ENCODE measurements around the gene CCDC182.

CCDC182 gene

DNA sequence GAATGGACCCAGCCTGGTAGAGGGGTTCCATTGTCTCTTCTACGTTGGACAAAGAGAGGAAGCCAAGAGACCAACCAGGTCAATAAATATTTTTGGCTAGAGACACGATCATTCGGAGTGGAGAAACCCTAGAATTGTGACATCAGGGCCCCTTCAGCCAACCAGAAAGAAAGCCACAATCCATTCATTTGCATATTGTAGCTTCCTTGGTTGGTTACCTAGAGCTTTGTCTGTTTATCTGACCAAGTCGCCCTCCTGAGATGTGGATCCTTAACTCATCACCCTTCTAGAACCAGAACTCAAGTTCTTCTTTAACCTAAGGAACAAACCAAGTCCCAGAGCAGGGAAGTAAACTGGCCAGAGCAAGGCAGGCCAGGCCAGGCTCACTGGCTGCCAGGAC is at the start of gene CCDC182:
CCDC182 (minus strand) TSS at position 58 of the 400 bp plus-strand sequence; CDS start at position 31, 27 bp downstream.
- DNase-seq, result no peak

DNA sequence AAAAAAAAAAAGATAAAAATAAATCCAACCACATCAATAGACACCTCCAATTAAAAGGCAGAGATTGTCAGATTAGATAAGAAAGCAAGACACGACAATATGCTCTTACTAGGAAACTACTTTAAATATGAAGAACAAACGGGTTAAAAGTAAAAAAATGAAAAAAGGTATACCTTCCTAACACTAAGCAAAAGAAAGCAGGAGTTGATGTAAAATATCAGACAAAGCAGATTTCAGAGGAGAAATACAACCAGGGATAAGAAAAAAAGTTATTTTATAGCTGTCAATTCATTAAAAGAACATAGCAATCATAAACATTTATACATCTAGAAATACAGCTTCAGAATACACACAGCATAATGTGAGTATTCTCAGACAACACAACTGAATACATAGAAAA is 49.7 kb upstream of the CCDC182 start:
- DNase-seq, result no peak

DNA sequence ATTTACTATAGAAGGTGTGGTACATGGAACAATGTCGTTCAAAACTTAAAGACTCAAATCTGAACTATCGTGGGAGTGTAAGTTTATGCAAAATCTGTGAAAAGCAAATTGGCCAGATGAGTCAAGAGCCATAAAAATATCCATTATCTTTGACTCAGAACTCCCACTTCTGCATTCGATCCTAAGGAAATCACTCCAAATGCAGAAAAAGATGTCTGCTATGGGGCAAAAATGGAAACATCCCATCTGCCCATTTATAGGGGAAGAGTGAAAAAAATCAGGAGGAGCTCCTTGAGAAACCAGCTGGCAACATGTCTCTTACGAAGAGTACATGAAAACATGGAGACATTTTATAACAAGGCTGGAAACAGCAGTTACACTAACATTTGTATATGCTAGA is 43.6 kb upstream of the CCDC182 start:
- DNase-seq, result no peak

DNA sequence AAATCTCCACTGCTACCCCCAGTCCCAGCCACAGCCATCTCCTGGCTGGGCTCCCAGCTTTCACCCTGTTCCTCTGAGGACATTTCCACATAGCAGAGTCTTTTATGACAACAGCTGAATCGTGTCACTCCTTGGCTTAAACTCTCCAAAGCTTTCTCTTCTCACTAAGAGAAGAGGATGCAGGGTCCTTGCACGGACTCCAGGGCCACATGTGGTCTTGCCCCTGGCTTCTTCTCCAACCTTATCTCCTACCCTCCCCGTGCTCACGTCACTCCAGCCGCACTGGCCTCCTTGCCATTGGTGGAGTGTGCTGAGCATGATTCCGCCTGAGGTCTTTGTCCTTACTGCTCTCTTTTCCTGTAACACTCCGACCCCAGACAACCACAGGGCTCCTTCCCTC is 39.9 kb upstream of the CCDC182 start:
- DNase-seq, result no peak

DNA sequence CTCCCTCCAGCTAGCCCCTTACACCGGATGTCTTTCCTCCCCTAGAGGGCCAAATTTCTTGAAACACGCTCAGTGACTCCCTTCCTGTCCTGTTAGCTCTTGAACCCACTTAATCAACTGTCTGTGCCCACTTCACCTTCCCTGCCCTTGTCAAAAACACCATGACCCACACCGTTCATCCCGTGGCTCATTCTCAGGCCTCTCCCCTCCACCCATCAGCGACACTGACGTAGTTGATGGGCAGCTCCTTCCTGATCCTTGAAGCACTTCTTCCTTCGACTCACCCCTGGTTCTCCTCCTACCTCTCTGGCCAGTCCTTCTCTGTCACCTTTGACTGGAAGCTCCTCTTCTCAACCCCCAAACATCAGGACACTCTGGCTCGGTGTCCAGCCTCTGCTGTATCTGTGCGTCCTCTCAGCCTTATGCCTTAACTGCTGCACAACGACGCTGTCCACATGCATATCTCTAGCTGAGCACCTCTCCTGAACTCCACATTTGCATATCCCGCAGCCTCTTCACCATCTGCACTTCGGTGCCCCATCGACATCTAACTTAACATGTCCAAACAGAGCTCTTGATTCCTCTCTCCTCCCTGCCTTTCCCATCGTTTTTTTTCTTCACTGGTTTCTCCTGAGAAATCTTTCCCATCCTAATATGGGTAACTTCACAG is 39.3 kb upstream of the CCDC182 start:
- DNase-seq, result no peak

DNA sequence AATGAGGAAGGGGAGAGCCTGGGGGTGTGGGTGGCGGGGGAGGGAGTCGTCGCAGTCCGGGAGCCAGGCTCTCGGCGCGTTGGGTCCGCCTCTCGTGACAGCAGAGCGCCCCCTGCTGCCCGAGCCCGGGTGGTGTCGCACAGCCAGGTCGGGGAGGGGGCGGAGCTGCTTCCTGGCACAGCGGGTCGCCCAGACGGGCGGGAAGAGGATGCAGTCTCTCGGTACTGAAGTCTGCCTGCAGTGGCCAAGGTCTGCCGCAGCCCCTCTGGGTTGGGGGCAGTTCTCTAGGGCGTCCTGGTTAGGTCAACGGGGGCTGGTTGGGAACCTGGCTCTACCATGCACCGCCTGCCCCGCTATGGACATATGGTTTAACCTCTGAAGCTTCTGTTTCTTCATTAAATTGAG is 38.2 kb upstream of the CCDC182 start:
- peak; percentile 61 to 74 for DNase-seq

DNA sequence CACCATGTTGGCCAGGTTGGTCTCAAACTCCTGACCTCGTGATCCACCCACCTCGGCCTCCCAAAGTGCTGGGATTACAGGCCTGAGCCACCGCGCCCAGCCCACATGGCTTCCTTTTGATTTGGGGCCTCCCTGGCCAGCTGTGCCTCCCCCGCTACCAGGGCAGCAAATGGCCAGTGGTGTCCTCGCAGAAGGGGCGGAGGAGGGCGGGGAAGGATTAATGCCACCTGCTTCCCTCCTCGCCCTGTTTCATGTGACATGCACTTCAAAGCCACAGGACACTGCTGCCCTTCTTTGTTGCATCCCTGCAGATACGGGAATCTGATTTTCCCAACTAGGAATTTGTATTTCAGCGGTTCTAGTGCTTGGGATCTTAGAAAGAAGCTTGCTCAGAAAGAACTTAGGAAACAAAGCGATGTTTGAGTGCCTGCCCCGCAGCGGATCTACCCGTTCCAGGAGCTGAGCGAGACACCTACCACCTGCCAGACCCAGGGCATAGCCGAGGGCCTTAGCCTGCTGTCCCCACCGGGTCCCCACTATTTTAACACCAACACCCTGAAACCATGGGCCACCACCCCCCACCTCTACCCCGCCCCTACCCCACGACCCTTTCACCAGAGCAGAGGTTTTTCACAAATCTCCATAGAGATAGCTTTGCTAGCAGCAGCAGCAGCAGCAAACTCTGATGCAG is 37.7 kb upstream of the CCDC182 start:
- DNase-seq, result no peak

DNA sequence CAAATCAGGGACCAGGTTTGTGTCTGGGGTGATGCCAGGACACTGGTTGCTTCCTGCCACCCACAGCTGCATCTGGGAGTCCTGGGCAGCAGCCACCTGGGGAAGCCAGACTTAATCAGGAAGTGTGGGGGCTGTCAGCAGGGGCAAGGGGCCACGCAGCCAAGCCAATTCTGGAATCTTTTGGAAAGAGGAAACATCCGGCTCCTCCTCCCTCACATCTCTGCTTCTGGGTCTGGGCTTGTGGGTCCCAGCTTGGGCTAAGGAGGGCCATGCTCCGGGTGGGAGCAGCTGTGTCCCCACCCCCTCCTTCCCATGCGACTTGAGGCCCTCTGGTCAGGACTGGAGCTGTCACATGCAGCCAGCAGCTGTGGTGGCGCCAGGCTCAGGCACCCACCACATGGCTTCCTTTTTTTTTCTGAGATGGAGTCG is 37.0 kb upstream of the CCDC182 start:
- DNase-seq, result no peak

DNA sequence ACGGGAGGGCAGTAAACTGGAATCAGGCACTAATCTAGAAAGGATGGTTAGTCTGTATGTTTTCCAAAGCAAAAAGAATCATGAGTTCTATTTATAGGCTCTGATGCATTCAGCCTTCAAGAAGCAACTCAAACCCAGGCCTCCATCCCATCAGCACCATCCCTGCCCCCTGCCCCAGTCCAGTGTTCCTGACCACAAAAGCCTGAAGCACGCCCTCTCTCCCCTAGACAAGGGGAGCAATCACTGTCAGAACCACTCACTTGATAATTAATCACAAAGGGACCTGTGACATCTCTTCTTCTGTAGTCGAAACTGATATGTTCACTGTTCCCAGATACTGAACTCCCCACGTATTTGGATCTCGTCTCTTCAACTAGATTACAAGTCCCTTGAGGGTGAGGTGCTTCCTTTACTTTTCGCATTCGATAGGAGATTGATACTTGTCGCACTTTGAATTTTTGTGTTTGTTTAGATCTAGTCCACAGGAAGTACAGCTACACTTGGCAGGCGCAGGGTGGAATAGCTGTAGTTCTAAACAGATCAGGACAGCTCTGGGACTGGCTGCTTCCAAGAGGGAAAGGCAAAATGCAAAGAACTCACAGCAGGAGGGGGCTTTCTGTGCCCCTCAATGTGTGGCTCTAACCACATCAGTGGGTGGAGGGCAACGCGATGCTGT is 36.4 kb upstream of the CCDC182 start:
- no peak for DNase-seq

DNA sequence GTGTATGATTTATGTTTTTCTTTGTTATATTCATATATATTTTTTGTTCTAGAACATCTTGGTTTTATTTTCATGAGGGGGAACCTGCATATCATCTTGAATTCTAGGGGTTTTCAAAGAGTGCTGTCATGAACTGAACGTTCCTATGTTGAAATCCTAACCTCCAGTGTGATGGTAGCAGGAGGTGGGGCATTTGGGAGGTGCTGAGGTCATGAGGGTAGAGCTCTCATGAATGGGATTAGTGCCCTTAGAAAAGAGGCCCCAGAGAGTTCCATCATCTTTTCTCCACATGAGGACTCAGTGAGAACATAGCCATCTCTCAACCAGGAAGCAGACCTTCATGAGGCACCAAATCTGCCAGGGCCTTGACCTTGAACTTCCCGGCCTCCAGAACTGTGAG is 34.6 kb upstream of the CCDC182 start:
- DNase-seq, result no peak

DNA sequence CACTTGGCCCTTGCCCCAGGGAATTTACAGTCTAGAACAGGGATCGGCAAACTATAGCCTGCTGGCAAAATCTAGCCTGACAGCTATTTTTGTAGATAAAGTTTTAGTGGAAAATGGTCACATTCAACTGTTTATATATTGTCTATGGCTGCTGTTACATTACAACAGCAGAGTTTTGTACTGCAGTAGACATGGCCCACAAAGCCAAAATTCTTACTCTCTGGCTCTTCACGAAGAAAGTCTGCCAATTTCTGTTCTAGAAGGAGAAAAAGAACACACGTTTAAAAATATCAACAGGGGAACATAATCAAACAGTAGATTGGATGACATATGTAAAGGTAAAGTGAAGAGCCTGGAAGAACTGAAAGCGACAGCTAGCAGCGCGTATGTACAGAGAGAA is 33.2 kb upstream of the CCDC182 start:
- no peak for DNase-seq

DNA sequence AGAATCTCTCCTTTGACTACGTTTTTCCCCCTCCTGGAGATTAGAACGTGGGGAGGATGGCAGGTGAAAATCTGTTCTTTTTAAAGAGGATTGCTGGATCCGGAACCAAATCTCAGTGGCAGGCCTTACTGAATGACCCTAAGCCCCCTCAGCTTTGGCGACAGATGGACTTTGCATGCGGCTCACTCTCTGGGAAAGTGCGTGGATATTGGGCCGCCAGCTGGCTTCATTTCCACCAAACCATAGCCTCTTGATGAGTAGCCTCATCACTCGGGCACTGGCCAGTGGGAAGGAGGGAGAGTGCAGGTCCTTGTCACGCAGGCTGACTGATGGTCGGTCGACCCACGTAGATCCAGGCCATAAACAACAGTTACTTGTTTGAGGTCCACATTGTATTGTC is 31.3 kb upstream of the CCDC182 start:
- DNase-seq, result no peak

DNA sequence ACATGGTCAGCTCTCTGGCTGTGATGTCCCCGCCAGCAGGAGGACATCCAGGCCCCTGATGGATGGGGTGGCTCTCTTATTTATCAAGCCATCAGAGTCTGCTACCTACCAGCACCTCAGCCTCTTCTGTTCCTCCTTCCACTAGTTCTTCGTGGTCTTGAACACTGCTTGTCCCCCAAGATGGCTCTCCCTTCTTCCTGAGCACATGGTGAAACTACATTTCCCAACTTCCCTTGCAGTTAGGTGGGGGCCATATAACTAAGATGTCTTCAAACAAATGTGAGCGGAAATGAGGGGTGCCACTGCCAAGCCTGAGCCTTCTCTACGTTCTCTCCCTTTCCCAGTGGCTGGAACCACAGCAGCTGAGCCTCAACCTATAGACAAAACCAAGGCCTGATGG is 29.8 kb upstream of the CCDC182 start:
- no peak for DNase-seq

DNA sequence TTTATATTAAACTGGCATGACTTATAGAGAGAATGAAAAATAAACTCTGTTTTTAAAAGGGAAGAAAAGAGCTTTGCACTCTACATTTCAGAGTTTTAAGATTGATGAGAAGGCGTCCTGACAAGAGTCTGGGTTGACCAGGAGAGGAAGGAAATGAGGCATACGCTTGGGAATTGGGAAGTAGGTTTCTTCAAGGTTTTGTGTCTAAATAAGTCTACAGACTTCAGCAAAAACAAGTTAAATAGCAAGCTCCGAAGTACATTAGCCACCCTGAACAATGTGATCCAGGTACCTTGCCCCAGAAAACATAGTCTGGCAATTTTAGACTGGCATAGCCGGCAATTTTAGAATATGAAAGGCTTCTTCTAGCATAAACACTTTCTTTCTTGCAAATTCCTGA is 28.5 kb upstream of the CCDC182 start:
- DNase-seq, result no peak

DNA sequence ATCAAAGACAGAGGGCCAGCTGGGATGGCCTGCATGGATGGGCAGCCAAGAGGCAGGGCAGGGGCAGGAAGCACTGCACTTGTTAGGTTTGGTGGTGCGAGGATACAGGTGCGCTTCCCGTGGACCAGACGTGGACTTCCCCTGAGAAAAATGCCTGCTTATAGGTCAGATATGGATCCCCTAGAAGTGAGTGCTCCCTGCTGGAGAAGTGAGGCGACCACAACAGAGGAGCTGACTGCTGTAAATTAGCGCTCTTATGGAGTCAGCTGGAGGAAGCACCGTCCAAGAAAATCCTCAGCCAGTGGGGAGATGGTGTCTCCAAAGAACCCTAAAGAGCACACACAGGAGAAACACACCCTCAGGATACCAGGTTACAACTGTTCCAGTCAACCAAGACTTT is 27.7 kb upstream of the CCDC182 start:
- no peak for DNase-seq

DNA sequence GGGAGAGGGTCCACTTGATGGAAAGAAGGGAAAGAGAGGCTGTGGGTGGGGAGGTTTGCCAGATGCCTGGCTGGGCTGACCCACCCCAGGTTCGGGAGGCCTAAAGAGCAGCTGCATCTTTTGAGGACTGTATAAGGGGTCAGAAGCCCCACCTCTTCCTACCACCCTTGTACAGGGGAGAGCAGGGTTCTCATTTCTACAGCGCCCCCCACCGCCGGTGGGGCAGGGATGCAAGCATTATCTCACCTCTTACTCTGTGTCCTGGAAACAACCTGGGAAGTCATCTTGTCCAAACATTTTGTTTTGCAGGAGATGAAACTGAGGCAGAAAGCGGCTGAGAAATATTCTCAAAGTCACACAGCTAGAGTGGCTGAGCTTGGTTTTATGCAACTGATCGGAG is 22.5 kb upstream of the CCDC182 start:
- no peak for DNase-seq

DNA sequence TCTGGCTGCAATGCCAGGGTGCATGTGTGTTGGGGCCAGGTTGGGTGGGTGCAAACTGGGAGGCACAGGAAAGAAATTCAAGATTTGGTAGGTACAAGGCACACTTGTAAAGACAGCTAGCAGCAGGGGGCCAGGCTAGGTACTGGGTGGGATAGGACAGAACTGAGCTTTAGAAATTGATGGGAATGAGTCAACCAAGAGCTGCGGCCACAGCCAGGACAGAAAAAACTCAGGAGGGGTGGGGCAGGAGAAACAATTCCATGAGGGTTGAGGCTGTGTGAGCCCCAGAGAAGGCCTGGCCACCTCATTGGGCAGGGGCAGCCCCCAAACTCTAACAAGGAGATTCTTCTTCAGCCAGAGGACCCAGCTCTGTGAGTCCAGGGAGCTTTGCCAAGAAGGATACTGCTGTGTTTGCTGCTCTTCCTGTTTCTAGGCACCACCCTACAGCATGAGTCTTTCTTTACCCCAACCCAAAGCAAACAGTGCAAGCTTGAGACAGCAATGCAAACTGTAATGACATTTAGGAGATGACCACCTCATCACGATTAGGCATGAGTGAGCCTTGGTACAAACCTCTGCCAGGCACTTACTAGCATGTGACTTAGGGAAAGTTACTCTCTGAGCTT is 21.3 kb upstream of the CCDC182 start:
- no peak for DNase-seq

DNA sequence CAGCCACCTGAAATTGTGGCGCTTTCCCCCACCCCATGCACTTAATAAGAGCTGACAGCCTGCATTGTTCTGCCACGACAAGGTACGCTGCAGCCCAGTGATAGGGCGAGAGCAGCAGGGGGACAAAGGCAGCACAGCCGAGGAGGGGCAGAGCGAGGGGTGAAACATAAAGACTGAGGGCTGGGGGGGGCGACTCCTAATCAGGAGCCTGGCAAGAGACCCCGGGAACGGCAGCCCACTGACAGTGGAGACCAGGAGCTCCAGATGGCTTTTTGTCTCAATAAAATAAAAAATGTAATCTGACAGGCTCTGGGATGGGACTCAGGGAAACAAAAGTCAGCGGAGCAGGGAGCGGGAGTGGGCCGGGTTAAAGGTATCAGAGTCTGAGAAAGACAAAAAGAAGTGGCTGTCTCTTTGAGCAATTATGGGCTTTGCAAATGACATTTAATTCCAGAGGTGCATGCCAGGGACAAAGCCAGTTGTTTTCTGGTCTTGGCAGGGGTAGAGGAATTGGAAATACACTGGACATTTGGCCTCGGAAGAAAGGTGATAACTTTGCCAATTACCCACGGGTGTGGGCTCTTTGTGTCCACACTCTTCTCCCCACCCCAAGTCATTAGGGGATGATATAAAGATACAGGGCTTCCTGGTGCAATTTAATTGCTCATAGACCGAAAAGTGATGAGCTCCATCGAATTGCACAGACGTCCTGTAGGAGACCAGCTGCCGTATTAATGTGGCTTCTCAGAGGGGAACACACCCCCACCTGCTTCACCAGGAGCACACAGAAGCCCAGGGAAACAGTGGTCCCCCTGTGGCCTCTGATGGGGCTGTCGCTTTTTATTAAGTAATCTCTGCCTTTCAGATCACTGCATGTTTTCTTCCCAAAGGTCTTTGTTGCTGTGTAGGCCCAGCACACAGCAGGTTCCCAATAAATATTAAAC is 17.6 kb upstream of the CCDC182 start:
- no peak for DNase-seq

DNA sequence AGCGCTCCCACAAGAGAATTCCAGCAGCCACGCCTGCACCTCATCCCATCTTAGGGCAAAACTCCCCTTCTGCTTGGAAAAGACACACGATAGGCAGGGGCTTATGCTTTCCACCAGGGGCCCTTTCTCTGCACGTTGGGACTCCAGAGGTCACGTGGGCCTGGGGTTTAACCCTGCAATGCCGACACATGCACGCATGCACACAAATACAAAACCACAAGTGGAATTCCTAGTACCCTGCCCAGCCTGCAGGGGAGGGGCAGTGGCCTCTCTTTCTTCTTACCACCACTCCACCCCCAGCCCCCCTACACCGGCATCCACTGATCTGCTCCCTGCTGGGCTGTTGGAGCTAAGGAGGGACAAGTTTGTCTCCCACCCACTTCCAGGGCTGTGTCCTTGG is 16.8 kb upstream of the CCDC182 start:
- DNase-seq, result no peak

DNA sequence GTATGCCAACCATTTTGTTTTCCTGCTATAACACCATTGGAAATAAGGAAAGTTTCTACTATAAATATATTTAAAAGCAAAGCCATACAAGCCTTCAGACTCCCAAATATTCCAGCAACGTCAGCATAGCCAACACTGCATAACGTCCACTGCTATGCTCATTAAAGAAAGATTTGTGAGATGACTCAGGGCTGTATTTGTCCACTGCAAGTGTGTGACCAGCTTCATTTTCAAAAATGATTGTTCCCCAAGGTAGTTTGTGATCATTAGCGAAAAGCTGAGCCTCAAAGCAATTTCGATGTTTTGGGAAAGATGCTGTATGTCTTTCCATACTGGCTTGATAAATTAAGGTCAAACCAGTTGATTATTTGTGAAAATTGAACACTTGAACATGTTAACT is 14.9 kb upstream of the CCDC182 start:
- no peak for DNase-seq

DNA sequence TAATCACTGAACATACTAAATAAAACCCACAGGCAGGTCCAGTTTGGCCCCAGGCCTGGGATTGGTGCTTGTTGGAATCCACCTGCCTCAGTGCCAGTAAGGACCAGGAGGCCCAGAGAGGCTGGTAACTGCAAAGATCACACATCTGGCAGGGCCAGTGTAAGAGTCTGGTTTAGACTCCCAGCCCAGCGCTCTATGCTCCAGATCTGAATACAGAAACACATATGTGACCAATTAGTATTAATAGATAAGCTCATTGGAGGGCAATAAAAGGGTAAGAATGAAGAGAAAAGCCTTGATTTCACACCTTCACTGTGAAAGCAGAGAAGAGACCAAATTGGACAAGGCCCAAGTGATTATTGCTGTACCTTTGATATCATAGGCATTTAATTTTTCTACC is 13.6 kb upstream of the CCDC182 start:
- DNase-seq, result no peak

DNA sequence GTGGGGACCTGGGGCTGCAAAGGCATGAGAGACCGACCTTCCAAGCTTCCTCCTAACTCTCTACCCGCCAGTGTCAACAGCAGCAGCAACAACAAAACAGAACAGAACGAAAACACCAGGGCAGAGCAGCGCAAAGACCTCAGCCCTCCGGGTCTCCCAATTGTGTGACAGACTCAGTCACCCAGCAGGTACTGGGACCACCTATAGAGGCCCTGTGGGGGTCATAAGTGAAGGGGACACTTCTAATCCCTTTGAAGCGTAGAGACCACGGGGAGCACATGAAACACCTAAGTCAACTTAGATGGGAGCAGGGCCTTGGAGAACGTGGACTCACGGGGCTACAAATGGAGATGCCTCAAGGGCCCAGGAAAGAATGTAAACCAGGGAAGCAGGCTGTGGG is 12.6 kb upstream of the CCDC182 start:
- DNase-seq, result no peak

DNA sequence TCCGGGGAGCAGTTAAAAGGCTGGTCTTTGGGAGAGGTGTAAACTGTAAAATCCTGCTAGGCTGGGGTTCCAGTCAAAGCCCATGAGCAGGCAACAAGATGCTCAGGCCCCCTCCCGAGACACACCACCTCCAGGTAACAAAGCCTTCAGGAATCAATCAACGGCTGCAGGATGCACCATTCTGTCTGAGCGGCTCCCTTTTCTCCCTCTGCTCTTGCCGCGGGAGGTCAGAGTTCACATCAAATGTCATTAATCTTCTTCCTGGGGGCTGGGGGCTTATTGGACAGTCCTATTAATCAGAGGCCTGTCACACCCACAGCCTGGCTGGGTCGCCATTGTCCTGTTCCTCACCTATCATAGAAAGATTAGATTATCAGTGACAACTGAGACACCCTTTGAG is 11.9 kb upstream of the CCDC182 start:
- DNase-seq, result no peak
